ENCODE data around the gene DDX1.

DNA sequence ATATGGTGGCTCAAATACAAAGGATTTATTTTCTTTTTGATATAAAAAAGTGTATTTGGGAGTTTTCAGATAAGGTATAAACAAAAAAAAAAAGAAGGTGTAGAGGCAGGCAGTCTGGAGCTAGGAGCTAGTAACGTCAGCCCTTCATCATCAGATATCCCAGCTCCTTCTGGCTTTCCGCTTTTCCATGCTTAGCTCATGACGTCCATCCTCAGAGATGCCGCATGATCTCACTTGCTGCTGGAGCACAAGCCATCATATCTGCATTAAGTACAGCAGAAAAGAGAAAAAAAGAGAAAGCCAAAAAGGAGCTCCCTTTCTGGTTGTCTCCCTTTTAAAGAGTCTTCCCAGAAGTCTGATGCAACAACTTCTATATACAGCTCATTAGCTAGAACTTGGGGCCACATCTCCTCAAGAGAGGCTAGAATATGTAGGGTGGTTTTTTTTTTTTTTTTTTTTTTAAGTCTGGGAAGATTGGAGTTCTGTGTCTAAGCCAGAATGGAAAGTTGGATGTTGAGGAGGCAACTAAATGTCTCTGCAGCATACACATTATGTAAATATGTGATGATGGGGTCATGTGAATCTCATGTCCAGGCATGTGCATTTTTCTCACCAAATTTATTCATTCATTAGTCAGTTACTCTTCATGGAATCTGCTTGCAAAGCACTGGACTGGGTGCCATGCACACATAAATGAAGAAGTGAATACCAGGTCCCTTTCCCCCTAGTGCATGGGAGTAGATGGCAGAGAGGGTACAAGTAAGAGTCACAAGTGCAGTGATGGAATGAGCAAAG is 52.3 kb downstream of the DDX1 start:
- TF ChIP-seq CTCF (IDR thresholded peaks at IDR 0.05): no peak
- TF ChIP-seq POLR2A (IDR thresholded peaks at IDR 0.05): no peak
